ENCODE data around the gene PACRG. TPM values are rescaled to one million over a fixed set of nuclear protein-coding genes. Genes with fewer than 3 reads are reported as not detected.

The PACRG gene
- total and polyA plus RNA-seq, 2 donors (not counting 3 experiments of a cell fraction or from before 2014, with no cell fraction given) = 0.08 TPM; not detected in 1

GRCh38 chr6:162965366-162965765, 237.6 kb downstream of the PACRG start:
- Histone ChIP-seq H3K9ac (replicated peaks; ENCODE audit: extremely low read depth, insufficient read depth, low read length) (no peak overlapping the region), H3K4me2 (ENCODE audit: insufficient read depth, low read length) (no peak overlapping the region), H3K4me3 (replicated peaks in 1 of 3; ENCODE audit: insufficient read depth in 1 of 3, low read depth in 1 of 3, low read length in 3 of 3) (no peak overlapping the region), H3K79me2 (ENCODE audit: control insufficient read depth, insufficient read depth, low read length) (no peaks in the 10 kb centered on the region), H3K9me3 (replicated peaks; ENCODE audit: control insufficient read depth, insufficient read depth, low read length) (no peaks in the 10 kb centered on the region), H3K27ac (ENCODE audit: insufficient read depth, low read depth, low read length) (no peak overlapping the region), H3K27me3 (ENCODE audit: control insufficient read depth in 2 of 2, insufficient read depth in 2 of 2, low read length in 2 of 2) (no peaks in the 10 kb centered on the region), H2AFZ (ENCODE audit: low read depth, low read length) (no peak overlapping the region), H4K20me1 (replicated peaks; ENCODE audit: control insufficient read depth, extremely low read depth, insufficient read depth, low read length) (no peaks in the 10 kb centered on the region), H3K9me1 (replicated peaks; ENCODE audit: control insufficient read depth, extremely low read depth, insufficient read depth, low read length) (no peaks in the 10 kb centered on the region), H3K36me3 (ENCODE audit: control insufficient read depth in 2 of 2, extremely low read depth in 1 of 2, insufficient read depth in 2 of 2, low read length in 2 of 2) (no peaks in the 10 kb centered on the region), H3K4me1 (ENCODE audit: control insufficient read depth, extremely low read depth, insufficient read depth, low read length) (no peaks in the 10 kb centered on the region)
- ChIA-PET CTCF (no interaction called here), POLR2A (no interaction called here)
- DNase-seq (ENCODE audit: low read depth, low spot score) = no peak
- dilution Hi-C loops (cut with MboI; ENCODE audit: extremely low pct_ligation_motif_present, low sequenced_read_pairs) (no loop called here), intact Hi-C loops (cut with micrococcal nuclease) (no loop called here)
- BruUV-seq (replicated peaks) = no TSS peak
- TF ChIP-seq POLR2AphosphoS5 (IDR thresholded peaks at IDR 0.05; ENCODE audit: insufficient read depth, low read depth, low read length) (no peak), MYC (IDR thresholded peaks at IDR 0.05; ENCODE audit: low read depth, low read length) (no peak), GATA2 (IDR thresholded peaks at IDR 0.05; ENCODE audit: insufficient read depth, insufficient read length, low read depth, low read length) (no peak), POLR2A (IDR thresholded peaks at IDR 0.05; ENCODE audit: low read depth, low read length) (no peak), JUN (IDR thresholded peaks at IDR 0.05; ENCODE audit: borderline replicate concordance, insufficient read depth, insufficient read length, low read depth) (no peak), FOS (IDR thresholded peaks at IDR 0.05; ENCODE audit: borderline replicate concordance, insufficient read depth, low read length) (no peak), MAX (IDR thresholded peaks at IDR 0.05; ENCODE audit: insufficient read depth, insufficient read length) (no peak), EZH2 (IDR thresholded peaks at IDR 0.05; ENCODE audit: borderline replicate concordance, low read depth, low read length, severe bottlenecking) (no peak)
- TF ChIP-seq, protein P1, sequence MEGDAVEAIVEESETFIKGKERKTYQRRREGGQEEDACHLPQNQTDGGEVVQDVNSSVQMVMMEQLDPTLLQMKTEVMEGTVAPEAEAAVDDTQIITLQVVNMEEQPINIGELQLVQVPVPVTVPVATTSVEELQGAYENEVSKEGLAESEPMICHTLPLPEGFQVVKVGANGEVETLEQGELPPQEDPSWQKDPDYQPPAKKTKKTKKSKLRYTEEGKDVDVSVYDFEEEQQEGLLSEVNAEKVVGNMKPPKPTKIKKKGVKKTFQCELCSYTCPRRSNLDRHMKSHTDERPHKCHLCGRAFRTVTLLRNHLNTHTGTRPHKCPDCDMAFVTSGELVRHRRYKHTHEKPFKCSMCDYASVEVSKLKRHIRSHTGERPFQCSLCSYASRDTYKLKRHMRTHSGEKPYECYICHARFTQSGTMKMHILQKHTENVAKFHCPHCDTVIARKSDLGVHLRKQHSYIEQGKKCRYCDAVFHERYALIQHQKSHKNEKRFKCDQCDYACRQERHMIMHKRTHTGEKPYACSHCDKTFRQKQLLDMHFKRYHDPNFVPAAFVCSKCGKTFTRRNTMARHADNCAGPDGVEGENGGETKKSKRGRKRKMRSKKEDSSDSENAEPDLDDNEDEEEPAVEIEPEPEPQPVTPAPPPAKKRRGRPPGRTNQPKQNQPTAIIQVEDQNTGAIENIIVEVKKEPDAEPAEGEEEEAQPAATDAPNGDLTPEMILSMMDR (IDR thresholded peaks at IDR 0.05; ENCODE audit: extremely low read depth in 1 of 2, insufficient read depth in 1 of 2, low read depth in 1 of 2, low read length in 2 of 2) = no peak
- no peak for FAIRE-seq
